Hepatocyte (in vitro differentiated cells): Measurements from ENCODE around the gene CREBBP. TPM values are rescaled to one million over a fixed set of nuclear protein-coding genes. Genes with fewer than 3 reads are reported as not detected.

Source experiments
- DNase-seq: peaks from one replicate; pipeline ENCODE4 v3.0.0-alpha.2; 2016; ENCODE audit warnings: low spot score
- H2AFZ ChIP-seq: fragments of 200-600 bp; sonication (generic); 2 replicates; pipeline ENCODE4 v1.6.0; 2016; ENCODE audit warnings: antibody characterized with exemption, mild to moderate bottlenecking
- H3K27ac ChIP-seq: fragments of 200-600 bp; sonication (generic); 2 replicates; pipeline ENCODE4 v1.5.1; 2016; ENCODE audit warnings: mild to moderate bottlenecking
- H3K27me3 ChIP-seq: fragments of 200-600 bp; sonication (generic); 2 replicates; pipeline ENCODE4 v1.6.1; 2016
- H3K36me3 ChIP-seq: fragments of 200-600 bp; sonication (generic); replicated peaks from 2 replicates; pipeline ENCODE4 v1.5.1; 2016; ENCODE audit warnings: low read depth; ENCODE audit not compliant: insufficient read depth
- H3K4me1 ChIP-seq: fragments of 200-600 bp; sonication (generic); 2 replicates; pipeline ENCODE4 v1.5.1; 2016; ENCODE audit warnings: mild to moderate bottlenecking, moderate library complexity; ENCODE audit not compliant: insufficient read depth
- H3K4me2 ChIP-seq: fragments of 200-600 bp; sonication (generic); 2 replicates; pipeline ENCODE4 v1.6.0; 2016
- H3K4me3 ChIP-seq: fragments of 200-600 bp; sonication (generic); 2 replicates; pipeline ENCODE4 v1.5.1; 2016; ENCODE audit warnings: mild to moderate bottlenecking
- H3K79me2 ChIP-seq: fragments of 200-600 bp; sonication (generic); 2 replicates; pipeline ENCODE4 v1.6.0; 2017; ENCODE audit warnings: mild to moderate bottlenecking
- H3K9me2 ChIP-seq: fragments of 200-600 bp; sonication (generic); replicated peaks from 2 replicates; pipeline ENCODE4 v1.6.0; 2017; ENCODE audit warnings: mild to moderate bottlenecking; ENCODE audit not compliant: insufficient read depth
- H3K9me3 ChIP-seq: fragments of 200-600 bp; sonication (generic); 2 replicates; pipeline ENCODE4 v1.5.1; 2016; ENCODE audit warnings: low read depth, mild to moderate bottlenecking
- H4K20me1 ChIP-seq: fragments of 200-600 bp; sonication (generic); 2 replicates; pipeline ENCODE4 v1.6.0; 2016; ENCODE audit warnings: mild to moderate bottlenecking; ENCODE audit not compliant: insufficient read depth, poor library complexity, severe bottlenecking
- CTCF ChIP-seq: fragments of 200-600 bp; sonication (generic); IDR thresholded peaks from 2 replicates; pipeline ENCODE4 v1.5.1; 2016; ENCODE audit warnings: antibody characterized with exemption, mild to moderate bottlenecking; ENCODE audit not compliant: poor library complexity
- EZH2 ChIP-seq: fragments of 200-600 bp; sonication (generic); IDR thresholded peaks from 2 replicates; pipeline ENCODE4 v1.6.1; 2016; ENCODE audit warnings: antibody characterized with exemption, mild to moderate bottlenecking, borderline replicate concordance
- EZH2phosphoT487 ChIP-seq: fragments of 200-600 bp; sonication (generic); IDR thresholded peaks from one replicate; pipeline ENCODE4 v1.6.1; 2018; ENCODE audit warnings: antibody characterized with exemption, mild to moderate bottlenecking, low read depth, moderate library complexity; ENCODE audit not compliant: unreplicated experiment, severe bottlenecking
- WGBS: methylation state at CpG from one replicate; pipeline ENCODE4 v1.1.6; 2016; ENCODE audit warnings: low lambda C conversion rate; ENCODE audit errors: missing lambda C conversion rate; 5-methylcytosine and 5-hydroxymethylcytosine counted together
- polyA plus RNA-seq: library from polyadenylated mRNA; unstranded; fragments of >200 nt; fragmentation: Nextera tagmentation; extraction: Ambion mirVana; gene quantifications from 2 replicates; pipeline ENCODE4 v1.2.1, GENCODE V29; 2016
- total RNA-seq: library from RNA; depleted of rRNA; stranded (reverse); fragments of >200 nt; gene quantifications from 2 replicates; pipeline ENCODE4 v1.2.3, GENCODE V29; 2014

Gene CREBBP
- total and polyA plus RNA-seq, 2 experiments from 2014 or later: 18.9 to 31.5 TPM

DNA sequence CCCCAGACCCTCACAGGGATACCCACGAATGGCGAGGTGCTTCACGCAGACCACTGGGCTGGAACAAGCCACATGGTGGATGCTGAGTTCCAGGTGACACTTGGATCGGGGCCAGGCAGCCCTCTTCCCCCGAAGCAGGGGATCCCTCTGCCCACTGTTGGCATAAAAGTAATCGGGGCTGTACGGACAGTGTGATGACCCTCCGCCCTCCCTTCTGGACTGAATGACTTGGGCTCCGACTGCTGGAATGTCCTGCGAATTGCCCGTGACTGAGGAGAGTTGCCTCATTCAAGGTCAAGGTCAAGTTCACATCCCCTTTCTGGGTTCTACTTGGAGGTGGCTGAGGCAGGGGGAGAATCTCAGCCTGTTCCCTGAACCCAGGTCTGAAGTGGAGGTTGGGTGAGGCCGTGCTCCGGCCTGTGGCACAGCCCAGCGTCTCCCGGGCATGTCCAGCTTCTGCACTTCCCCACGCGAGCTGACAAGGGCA, 28.5 kb upstream of the CREBBP start:
- Histone ChIP-seq H3K27ac (no peak overlapping the region), H4K20me1 (no peaks in the 10 kb centered on the region), H2AFZ (no peak overlapping the region), H3K9me2 (no peaks in the 10 kb centered on the region), H3K4me2 (no peak overlapping the region), H3K9me3 (no peaks in the 10 kb centered on the region), H3K4me3 (no peak overlapping the region), H3K4me1 (no peaks in the 10 kb centered on the region), H3K27me3 (no peaks in the 10 kb centered on the region), H3K79me2 (no peaks in the 10 kb centered on the region), H3K36me3 (no peaks in the 10 kb centered on the region)
- no peak for DNase-seq
- 90% methylated on average over 17 of the region's 17 CpGs for WGBS
- no peak for TF ChIP-seq EZH2
- TF ChIP-seq CTCF: no peak
- no peak for TF ChIP-seq EZH2phosphoT487

- Histone ChIP-seq H3K27me3 (no peaks in the 10 kb centered on the region), H4K20me1 (no peaks in the 10 kb centered on the region), H3K36me3 (no peaks in the 10 kb centered on the region), H3K9me2 (no peaks in the 10 kb centered on the region), H2AFZ (no peak overlapping the region), H3K4me3 (no peak overlapping the region), H3K4me1 (no peaks in the 10 kb centered on the region), H3K79me2 (no peaks in the 10 kb centered on the region), H3K9me3 (no peaks in the 10 kb centered on the region), H3K27ac (no peak overlapping the region), H3K4me2 (no peak overlapping the region)
- 86% methylated on average over 4 of the region's 4 CpGs for WGBS
- TF ChIP-seq CTCF: no peak
- TF ChIP-seq EZH2: no peak
- TF ChIP-seq EZH2phosphoT487: no peak
- peak; percentile 26 for DNase-seq
These were observed 27.1 kb upstream of the CREBBP start for GRCh38 chr16:3907586-3907985.

DNA sequence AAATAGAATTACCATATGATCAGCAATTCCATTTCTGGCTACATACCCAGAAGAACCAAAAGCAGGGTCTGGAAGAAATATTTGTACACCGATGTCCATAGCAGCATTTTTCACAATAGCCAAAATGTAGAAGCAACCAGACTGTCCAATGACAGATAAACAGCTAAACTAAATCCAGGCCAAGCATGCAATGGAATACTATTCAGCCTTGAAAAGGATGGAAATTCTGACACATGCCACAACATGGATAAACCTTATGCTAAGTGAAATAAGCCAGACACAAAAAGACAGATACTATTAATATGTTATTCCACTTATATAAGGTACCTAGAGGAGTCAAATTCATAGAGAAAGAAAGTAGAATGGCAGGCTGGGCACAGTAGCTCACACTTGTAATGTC, 25.9 kb upstream of the CREBBP start:
- no peaks in the 10 kb centered on the region for H3K27me3 ChIP-seq
- DNase-seq: no peak
- H3K27ac ChIP-seq: no peak overlapping the region
- no peak overlapping the region for H3K4me3 ChIP-seq
- no peaks in the 10 kb centered on the region for H3K9me2 ChIP-seq
- no peaks in the 10 kb centered on the region for H3K4me1 ChIP-seq
- H3K4me2 ChIP-seq: no peak overlapping the region
- 97% methylated on average over 1 of the region's 1 CpG for WGBS
- TF ChIP-seq CTCF (no peak), EZH2phosphoT487 (no peak), EZH2 (no peak)
- H4K20me1 ChIP-seq: no peaks in the 10 kb centered on the region
- no peak overlapping the region for H2AFZ ChIP-seq
- no peaks in the 10 kb centered on the region for H3K36me3 ChIP-seq
- H3K79me2 ChIP-seq: no peaks in the 10 kb centered on the region
- H3K9me3 ChIP-seq: no peaks in the 10 kb centered on the region

DNA sequence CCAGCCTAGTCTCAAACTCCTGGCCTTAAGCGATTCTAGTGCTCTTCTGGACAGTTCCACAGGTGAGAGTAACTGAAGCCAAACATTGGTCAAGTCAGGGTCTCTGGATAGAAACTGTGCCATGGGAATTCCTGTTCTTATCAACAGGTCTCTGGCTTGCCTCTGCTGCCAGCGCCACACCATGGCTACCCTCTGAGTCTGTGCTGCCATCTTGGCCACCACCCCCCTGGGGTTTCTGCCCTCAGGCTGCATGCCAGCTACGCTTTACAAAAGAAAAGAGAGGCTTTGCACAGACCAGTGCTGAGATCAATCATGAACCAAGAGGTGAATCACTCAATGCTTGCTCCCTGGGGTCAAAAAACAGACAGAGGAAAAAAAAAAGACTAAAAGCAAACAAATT, 24.4 kb upstream of the CREBBP start:
- Histone ChIP-seq H3K27me3 (no peaks in the 10 kb centered on the region), H3K9me2 (no peaks in the 10 kb centered on the region), H3K4me1 (no peaks in the 10 kb centered on the region), H3K27ac (no peak overlapping the region), H3K4me2 (no peak overlapping the region), H3K79me2 (no peaks in the 10 kb centered on the region), H3K9me3 (no peaks in the 10 kb centered on the region), H2AFZ (no peak overlapping the region), H3K36me3 (no peaks in the 10 kb centered on the region), H3K4me3 (no peak overlapping the region), H4K20me1 (no peaks in the 10 kb centered on the region)
- no peak for TF ChIP-seq CTCF
- TF ChIP-seq EZH2: no peak
- TF ChIP-seq EZH2phosphoT487: no peak
- 92% methylated on average over 3 of the region's 3 CpGs for WGBS
- DNase-seq: no peak
